EL (cell line): ENCODE measurements around the gene ZNF17.
"Not testable (repeated sequence)": the region's sequence is repeated elsewhere in the genome, so short reads cannot be mapped to it uniquely, and the experiment has no call there.

Experiments
- DNase-seq: peaks from one replicate; pipeline ENCODE4 v3.0.0-alpha.2; 2016

Gene ZNF17

DNA sequence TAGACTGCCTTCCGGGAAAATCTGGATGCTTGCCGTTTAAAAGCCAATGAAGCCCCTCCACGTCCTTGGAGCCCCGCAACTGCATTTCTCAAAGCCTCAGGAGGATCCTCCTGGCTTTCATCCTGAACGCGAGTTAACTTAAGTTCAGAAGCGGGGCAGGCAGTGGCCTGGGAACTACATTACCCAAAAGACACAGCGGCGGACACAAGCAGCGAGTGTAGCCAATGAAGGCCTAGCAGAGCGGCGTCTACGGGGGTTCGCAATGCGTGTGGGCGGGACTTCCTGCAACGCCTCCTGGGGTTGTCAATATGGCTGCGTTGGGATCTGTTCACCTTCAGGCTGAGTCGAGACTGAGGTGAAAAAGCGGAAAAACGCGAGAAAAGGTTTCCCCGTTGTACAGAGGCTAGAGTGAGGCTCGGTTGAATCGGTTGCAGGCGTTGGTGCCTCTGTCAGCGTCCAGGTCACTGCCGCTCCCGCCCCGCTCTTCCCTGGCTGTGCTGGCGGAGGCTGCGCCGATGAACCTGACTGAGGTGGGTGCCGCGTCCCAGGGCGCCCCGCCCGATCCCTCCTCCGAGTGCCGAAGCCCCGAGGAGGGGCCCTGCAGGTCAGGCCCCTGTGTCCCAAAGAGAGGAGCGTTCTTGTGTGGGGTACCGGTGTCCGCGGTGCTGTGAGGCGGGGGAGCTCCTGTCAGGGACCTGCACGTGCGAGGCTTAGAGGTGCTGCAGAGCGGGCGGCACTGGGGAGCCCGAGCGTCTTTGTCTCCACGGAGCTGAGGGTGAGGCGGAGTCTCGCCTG is at the start of gene ZNF17:
Gene ZNF17, plus strand, starts transcription at position 285 of the 795 bp plus-strand sequence. CDS start 2,455 bp downstream, outside the sequence.
- peak; percentile 92 for DNase-seq

DNA sequence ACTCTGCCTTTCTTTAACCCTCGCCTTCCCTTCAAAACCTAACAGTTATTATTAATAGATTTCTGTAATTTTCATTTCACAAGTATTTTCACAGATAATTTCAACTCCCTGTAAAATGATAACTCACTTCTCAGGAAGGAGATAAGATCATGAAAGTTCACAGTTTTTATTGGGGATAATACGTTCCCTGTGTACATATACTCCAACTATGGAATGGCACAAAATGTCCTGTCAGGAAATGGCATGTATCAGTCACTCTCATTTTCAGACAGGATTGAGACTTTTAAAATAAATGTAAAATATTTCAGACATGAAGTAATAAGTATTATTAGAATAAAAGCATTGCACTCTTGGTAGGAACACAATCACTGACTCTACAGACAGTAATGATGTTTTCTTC is 48.5 kb upstream of the ZNF17 start:
- DNase-seq = no peak

DNA sequence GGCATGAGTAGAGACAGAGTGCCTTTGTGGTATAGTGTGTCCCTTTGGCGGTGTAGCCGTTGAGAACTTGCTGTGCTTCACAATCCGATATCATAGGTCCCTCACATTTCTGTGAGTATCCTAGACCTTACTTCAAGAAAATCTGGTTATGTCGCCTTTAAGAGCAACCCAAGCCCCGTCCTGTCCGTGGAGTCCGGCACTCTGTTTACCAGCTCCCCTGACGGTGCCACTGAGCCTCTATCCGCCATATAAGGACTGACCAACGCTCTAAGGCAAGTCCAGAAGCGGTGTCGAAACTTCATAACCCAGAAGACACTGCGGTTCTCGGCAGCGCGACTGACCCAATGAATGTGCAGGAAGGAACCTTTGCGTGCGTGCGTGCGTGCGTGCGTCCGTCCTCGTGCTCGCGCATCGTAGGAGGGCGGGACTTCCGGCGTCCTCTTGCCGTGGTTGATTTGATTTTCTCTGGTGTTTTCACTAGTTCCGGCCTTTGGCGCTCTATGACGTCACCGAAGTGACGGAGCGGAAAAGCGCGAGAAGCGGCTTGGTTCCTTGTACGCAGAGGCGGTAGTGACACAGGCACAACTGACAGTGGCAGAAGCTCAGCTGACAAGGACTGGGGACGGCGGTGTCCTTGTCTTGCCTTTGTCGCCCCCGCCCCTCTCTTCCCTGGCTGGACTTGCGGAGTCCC is 47.8 kb upstream of the ZNF17 start, which contains the start of the genes TRAPPC2B and ZNF547:
Gene TRAPPC2B, plus strand, starts transcription at position 555 of the 691 bp plus-strand sequence. CDS start 1,283 bp downstream, outside the sequence.
Gene ZNF547, plus strand, starts transcription at position 555 of the 691 bp plus-strand sequence. CDS start 5,005 bp downstream, outside the sequence.
- peak; percentile 100 for DNase-seq

DNA sequence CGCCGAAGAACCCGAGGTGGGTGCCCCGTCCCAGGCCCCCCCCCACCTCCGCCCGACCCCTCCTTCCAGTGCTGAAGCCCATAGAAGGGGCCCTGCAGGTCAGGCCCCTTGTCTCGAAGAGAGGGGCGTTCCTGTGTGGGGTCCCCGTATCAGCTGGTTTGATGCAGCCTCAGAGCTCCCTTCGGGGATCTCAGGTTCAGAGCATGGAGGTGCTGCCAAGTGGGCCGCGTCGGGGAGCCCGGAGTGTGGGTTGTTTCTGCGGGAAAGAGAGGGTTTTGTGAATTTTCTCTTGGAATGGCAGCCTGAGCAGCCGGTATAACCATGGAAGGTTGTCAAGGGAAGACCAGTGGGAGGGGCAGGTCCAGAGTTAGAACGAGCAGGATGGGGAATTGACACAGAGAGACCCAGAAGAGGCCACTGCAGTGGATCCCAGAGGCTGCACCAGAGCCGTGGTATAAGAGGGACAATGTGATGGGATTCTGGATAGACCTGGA is 47.2 kb upstream of the ZNF17 start:
- DNase-seq = peak; percentile 18

DNA sequence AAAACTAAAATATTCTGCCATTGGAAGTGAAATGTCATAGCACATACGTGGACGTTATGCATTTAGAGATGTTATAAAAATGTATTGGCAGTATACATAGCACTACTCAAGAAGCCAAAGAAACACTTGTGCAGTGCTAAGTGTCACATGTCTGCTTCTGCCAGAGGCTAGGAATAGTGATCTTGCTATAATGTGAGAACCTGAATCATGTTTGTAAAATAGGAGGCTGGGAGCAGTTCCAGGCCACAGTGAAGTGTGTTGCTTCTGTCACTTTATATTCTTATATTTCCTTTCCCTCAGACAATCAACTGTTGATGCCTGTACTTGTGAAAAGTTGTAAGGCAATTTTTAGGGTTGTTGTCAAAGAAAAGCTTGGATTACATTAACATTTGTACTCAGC is 44.2 kb upstream of the ZNF17 start:
- no peak for DNase-seq

DNA sequence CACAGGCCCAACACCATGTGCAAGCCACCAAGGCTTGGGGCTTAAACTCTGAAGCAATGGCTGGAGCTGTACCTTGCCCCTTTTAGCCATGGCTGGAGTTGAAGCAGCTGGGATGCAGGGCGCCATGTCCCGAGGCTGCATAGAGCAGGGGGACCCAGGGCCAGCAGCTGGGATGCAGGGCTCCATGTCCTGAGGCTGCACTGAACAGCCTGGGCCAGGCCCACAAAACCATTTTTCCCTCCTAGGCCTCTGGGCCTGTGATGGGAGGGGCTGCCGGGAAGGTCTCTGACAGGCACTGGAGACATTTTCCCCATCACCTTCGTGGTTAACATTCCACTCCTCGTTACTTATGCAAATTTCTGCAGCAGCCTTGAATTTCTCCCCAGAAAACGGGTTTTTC is 36.8 kb upstream of the ZNF17 start:
- no peak for DNase-seq

DNA sequence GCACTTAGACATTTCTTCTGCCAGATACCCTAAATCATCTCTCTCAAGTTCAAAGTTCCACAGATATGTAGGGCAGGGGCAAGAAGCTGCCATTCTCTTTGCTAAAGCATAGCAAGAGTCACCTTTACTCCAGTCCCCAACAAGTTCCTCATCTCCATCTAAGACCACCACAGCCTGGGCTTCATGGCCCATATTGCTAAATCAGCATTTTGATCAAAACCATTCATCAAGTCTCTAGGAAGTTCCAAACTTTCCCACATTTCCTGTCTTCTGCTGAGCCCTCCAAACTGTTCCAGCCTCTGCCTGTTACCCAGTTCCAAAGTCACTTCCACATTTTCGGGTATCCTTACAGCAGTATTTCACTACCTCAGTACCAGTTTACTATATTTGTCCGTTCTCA is 36.3 kb upstream of the ZNF17 start:
- not testable (repeated sequence) for DNase-seq

DNA sequence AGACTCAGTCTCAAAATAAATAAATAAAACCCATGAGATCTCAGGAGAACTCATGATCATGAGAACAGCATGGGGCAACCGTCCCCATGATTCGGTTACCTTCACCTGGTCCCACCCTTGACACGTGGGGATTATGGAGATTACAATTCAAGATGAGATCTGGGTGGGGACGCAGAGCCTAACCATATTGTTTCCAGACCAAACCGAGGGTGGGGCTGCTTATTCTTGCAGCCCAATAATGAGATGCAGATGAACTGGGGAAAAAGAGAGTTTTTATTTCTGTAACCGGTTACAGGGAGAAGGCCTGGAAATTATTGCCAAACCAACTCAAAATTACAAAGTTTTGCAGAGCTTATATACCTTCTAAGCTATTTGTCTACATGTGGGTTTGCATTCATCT is 34.8 kb upstream of the ZNF17 start:
- no peak for DNase-seq

DNA sequence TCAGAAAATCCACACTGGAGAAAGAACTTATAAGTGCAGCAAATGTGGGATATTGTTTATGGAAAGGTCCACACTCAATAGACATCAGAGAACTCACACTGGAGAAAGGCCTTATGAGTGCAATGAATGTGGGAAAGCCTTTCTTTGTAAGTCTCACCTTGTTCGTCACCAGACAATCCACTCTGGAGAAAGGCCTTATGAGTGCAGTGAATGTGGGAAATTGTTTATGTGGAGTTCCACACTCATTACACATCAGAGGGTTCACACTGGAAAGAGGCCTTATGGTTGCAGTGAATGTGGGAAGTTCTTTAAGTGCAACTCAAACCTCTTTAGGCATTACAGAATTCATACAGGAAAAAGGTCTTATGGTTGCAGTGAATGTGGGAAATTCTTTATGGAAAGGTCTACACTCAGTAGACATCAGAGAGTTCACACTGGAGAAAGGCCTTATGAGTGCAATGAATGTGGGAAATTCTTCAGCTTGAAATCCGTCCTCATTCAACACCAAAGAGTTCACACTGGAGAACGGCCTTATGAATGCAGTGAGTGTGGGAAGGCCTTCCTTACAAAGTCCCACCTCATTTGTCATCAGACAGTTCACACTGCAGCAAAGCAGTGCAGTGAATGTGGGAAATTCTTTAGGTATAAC is 33.3 kb upstream of the ZNF17 start:
- DNase-seq = no peak

DNA sequence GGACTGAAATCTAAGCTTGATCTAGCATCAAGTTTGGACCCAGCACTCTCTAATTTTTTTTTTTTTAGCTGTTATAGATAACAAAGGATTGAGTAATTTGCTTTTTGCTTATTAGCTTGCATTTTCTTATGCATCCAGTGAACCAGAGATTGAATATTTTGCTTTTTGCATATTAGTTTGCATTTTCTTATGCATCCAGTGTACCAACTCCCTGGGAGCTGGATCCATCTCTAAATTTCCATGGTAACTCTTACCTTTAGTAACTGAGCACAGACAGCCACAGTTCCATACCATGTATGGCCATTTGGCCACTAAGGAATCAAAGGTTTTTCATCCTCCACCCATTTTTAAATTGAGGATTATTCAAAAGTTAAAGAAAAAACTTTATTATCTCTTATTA is 30.0 kb upstream of the ZNF17 start:
- DNase-seq = no peak

DNA sequence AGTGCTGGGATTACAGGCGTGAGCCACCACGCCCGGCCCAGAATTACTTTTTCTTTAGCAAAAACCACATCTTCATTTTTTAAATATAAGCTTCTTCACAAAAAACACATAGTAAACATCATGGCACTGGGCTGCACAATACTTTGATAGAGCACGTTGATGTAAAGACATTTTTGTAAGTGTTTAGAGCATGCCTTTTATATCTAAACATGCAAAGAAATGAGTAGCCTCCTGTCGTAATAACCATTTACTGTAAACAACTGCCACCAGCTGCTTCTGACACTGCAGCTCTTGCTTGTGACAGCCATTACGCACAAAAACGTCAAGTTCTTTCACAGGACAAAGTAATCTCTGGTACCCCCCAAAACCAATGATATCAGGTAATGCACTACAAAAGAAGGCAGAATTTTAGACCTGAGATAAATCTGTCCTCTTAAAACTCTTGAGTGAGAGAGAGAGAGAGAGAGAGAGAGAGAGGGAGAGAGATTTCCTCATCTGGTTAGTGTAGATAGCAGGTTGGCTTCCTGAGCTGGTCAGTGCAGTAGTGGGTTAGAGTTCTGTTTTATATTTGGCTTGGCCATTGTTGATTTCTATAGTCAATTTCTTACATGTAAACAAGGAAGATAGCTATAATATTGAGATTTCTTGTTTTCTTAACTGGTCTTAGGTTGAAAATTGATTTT is 28.0 kb upstream of the ZNF17 start:
- DNase-seq = no peak

DNA sequence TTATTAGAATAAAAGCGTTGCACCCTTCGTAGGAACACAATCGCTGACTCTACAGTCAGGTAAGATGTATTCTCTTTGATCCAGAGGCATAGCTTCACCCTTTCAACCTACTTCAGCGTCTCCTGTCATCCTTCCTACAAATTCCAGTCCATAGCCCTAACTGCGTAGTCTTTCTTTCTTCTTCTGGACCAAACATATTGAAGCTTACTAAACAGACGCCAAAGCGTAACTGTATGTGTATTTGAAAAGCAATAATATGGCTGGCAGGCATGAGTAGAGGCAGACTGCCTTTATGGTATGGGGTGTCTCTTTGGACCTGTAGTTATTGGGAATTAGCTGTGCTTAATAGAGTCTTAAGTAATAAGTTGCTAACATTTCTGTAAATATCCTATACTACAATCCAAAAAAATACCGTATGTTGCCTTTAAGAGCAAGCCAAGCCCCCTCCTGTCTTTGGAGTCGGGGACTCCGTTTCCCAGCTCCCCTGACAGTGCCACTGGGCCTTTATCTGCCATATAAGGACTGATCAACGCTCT is 21.7 kb upstream of the ZNF17 start:
- no peak for DNase-seq

DNA sequence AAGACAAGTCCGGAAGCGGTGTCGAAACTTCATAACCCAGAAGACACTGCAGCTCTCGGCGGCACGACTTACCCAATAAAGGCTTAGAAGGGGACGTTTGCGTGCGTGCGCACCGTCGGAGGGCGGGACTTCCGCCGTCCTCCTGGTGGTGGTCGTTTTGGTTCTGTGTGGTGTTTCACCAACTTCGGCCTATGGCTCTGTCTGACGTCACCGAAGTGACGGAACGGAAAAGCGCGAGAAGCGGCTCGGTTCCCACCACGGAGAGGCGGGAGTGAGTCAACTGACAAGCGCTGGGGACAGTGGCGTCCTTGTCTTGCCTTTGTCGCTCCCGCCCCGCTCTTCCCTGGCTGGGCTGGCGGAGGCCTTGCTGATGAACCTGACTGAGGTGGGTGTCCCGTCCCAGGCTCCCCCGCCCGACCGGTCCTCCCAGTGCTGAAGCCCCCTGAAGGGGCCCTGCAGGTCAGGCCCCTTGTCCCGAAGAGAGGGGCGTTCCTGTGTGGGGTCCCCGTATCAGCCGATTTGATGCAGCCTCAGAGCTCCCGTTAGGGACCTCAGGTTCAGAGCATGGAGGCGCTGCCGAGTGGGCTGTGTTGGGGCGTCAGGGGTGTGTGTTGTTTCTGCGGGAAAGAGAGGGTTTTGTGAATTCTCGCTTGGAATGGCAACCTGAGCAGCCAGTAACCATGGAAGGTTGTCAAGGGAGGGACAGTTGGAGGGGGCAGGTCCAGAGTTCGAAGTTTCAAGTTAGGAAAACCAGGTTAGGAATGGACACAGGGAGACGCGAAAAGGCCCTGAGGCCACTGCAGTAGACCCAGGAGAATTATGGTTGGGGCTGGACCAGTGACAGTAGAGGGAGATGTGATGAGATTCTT is 21.0 kb upstream of the ZNF17 start, which contains the start of gene ZNF548:
Gene ZNF548, plus strand, starts transcription at position 125 of the 869 bp plus-strand sequence. Its CDS starts 246 bp downstream, at position 371.
- peak; percentile 99 for DNase-seq

DNA sequence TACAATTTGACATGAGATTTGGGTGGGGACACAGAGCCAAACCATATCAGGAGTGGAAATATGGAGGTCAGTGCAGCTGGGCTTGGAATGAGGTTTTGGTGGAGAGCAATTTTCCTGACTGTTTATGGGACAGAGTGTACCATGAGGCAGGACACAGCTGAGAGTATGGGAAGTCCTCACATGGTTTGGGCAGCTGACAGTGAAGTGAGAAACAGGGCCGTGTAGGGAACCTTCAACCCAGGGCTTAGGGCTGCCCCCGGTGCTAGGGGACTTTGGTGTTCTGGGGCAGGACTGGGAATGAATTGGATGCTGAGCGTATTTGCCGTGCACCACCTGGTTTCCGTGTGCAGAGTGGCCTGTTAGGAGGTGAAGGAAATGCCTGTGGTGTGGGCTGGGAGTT is 15.3 kb upstream of the ZNF17 start:
- DNase-seq = no peak

DNA sequence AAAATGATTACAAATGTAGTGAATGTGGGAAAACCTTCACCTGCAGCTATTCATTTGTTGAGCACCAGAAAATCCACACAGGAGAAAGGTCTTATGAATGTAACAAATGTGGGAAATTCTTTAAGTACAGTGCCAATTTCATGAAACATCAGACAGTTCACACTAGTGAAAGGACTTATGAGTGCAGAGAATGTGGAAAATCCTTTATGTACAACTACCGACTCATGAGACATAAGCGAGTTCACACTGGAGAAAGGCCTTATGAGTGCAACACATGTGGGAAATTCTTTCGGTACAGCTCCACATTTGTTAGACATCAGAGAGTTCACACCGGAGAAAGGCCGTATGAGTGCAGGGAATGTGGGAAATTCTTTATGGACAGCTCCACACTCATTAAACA is 12.1 kb upstream of the ZNF17 start:
- no peak for DNase-seq

DNA sequence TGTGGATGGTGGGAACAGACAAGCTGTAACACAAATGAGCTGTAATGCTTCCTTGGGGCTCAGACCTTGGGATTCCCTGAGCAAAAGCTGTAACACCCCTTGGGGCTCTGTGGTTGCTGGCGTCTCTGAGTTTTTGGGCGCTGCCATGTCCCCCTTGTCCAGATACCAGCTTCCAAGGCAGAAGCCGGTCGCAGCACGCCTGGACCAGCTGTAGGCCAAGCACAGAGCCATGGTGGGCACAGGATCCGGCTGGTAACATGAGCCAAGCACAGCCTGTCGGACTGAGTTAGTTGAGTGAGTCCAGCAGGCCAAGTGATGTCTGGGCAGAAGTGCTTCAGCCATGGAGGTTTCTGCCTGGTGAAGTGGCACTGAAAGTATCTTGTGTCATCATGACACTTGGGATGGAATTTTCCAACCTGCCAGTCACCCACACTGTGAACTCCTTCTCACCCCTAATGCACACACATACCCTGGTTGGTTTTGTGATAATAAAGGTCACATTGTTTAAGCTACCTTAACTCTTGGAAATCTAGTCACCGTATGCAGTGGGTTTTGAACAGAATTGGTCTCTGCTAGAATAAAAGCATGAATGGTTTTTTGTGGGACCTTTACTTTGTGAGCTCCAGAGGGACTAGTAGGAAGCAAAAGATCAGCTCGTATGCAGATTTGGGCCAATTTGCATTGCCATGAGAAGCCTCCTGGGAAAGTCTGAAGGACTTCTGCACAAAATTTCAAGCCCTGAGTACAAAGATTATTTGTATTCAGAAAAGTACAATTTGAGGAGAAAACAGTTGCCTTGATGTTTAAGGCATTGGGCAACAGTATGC is 7.0 kb upstream of the ZNF17 start:
- DNase-seq = no peak

DNA sequence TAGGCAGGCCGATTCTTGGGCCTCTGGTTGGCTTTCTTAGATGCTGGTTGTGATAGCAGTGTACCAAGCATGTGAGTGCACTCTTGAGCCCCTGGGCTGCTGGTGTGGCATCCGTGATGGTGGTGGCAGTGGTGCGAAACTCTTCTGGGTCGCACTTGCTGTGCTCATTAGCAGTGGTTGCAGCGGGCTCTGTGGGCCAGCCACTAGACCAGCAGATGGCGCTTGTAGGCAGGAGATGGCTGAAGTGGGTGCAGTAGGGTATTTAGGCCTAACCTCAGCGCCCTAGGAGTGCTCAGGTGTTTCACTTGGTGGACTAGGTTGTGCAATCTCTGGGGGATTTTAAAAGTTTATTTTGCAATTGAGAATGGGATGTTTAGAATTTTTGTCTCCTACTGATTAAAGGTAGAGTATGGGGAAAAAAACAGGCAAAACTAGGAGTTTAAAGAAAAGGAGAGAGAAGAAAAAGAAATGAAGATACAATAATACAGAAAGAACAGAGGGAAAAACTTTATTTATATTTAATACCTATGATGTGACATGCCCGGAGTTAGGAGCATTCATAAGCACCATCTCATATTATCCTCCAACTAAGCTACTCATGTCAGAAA is 4.3 kb upstream of the ZNF17 start:
- DNase-seq = peak; percentile 47

DNA sequence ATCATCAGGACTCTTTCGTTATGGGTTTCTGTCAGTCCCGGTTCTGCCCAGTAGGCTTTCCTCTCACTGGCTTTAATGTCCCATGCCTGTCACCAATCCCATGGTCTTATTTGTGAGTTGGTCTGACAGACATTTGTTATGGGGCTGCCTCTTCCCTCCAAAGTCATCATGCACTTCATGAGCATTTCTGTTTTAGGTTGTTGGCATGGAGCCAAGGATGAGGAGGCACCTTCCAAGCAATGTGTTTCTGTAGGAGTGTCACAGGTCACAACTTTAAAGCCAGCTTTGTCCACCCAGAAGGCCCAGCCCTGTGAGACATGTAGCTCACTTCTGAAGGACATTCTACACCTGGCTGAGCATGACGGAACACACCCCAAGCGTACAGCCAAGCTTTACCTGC is 8.5 kb downstream of the ZNF17 start:
- DNase-seq = no peak

DNA sequence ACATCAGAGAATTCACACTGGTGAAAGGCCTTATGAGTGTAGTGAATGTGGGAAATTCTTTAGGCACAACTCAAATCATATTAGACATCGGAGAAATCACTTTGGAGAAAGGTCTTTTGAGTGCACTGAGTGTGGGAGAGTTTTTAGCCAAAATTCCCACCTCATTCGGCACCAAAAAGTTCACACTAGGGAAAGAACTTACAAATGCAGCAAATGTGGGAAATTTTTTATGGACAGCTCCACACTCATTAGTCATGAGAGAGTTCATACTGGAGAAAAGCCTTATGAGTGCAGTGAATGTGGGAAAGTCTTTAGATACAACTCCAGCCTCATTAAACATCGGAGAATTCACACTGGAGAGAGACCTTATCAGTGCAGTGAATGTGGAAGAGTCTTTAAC is 10.1 kb downstream of the ZNF17 start:
- DNase-seq = no peak
